ENCODE measurements around the gene SCGB1A1.
"Not testable (repeated sequence)": the region's sequence is repeated elsewhere in the genome, so short reads cannot be mapped to it uniquely, and the experiment has no call there.

SCGB1A1 gene

DNA sequence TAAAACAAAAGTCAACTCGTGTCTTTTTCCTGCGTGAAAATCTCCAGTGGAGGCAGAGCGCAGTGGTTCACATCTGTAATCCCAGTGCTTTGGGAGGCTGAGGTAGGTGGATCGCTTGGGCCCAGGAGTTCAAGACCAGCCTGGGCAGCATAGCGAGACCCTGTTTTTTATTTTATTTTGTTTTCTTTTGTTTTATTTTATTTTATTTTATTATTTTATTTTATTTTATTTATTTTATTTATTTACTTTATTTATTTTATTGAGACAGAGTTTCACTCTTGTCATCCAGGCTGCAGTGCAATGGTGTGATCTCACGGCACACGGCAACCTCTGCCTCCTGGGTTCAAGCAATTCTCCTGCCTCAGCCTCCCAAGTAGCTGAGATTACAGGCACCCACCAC is 31.1 kb downstream of the SCGB1A1 start:
- not testable (repeated sequence) for DNase-seq (ENCODE audit: low spot score)

GRCh38 chr11:62450543-62451240 is 31.9 kb downstream of the SCGB1A1 start:
- no peak for DNase-seq (ENCODE audit: low spot score)

- DNase-seq (ENCODE audit: low spot score): no peak
These were observed 32.4 kb downstream of the SCGB1A1 start for GRCh38 chr11:62451241-62451621.

DNA sequence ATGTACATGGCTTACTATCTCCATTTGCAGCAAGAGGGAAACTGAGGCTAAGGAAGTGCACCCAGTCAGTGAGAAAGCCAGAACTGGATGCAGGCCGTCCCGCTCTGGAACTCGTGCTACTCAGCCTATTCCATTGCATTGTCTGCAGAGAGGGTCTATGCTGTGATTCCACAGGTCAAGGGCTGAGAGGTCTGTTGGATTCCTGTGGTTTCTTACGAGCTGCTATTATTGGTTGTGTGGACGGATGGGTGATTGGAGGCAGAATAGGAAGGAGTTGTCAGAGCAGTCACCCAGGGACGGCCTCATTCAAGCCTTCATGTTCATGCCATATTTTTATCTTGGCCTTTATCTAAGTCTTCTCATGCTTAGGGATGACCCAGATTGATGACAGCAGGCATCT is 33.4 kb downstream of the SCGB1A1 start:
- DNase-seq (ENCODE audit: low spot score): no peak

DNA sequence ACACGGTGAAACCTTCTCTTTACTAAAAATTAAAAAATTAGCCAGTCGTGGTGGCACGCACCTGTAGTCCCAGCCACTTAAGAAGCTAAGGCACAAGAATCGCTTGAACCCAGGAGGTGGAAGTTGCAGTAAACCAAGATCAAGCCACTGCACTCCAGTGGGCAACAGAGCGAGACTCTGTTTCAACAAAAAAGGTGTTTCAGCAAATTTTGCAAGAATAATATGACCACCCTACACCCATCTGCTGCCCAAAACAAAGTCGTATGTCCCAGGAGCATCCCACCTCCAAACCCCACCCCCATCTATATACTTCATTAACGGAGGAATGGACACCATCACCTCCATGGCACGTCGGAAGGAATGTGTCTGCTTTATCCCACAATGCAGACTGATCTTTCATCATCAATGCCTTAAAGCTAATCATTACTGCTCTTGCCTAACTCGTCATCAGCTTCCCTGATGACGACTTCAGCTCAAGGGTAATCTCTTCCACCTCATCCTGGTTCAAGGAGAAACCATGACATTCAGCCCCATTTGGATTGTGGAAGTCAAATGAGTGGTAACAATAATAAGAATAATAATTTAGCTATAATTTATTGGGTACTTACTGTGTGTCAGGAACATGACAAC is 34.1 kb downstream of the SCGB1A1 start:
- DNase-seq (ENCODE audit: low spot score): no peak

GRCh38 chr11:62456630-62457029 is 37.8 kb downstream of the SCGB1A1 start:
- DNase-seq (ENCODE audit: low spot score): no peak

- no peak for DNase-seq (ENCODE audit: low spot score)
These were observed 38.6 kb downstream of the SCGB1A1 start for GRCh38 chr11:62457478-62457877.

DNA sequence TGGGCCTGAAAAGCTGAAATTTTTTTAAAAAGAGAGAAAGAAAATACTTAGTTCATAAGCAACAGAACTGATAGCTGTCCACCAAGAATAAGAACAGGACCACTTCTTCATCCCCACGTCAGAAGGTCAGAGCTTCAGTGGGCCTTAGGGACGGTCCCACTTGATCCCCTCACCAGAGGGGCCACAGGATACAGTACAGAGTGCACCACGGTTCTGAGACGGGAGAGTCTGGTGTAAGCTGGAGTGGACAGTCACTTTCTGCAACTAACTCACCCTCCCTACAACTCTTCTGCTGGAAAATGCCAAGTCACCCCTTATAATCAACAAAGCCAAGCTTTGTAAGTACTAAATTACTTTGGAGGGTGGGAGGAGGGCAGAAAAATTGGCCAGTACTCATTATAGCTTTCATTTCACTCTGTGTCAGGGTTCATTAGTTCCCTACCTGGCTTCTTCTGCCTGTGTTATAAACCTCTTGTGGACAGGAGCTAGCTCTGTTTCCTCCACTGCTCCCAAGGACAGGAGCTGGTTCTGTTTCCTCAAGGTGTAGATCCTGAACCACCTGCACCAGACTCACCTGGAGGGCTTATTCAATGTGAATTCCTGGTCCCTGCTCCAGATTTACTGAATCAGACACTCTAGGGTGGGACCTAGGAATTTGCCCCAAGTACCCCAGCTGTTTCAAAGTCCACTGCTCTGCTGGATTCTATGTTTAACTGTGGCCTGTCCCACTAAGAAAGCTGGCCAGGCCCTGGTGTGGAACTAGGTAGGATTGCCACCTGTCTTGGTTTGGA is 39.6 kb downstream of the SCGB1A1 start:
- no peak for DNase-seq (ENCODE audit: low spot score)

- DNase-seq (ENCODE audit: low spot score): no peak
These were observed 40.2 kb downstream of the SCGB1A1 start for GRCh38 chr11:62459080-62459479.

DNA sequence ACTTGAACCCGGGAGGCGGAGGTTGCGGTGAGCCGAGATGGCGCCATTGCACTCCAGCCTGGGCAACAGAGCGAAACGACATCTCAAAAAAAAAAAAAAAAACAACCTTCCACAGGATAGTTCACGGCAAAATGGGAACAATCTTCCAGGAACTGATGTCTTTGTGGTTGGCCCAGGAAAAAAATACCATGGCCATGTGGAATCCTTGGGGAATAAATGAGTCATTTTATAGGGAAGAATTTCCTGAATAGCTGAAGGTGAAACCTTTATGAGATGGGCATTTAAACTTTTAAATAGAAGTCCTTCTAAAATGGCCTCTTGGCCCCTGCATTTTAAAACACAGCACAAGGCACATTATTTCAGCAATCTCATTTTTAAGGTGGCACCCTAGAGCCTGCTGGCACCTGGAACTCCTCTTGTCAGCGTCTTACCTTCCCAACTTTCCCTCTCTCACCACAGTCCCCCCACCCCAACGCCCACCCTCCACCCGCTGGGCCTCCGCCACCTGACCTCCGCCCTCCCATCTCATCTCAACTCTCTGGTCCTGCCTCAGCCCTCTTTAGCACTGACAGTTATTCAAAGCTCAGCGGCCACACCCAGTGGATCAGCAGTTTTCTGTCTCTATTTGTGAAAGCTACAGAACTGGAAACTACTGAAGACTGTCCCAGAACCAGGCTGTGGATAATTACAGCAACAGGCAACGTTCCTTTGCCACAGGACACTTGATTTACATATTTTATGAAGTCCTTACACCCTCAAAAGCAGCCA is 43.1 kb downstream of the SCGB1A1 start:
- peak; percentile 74 for DNase-seq (ENCODE audit: low spot score)

DNA sequence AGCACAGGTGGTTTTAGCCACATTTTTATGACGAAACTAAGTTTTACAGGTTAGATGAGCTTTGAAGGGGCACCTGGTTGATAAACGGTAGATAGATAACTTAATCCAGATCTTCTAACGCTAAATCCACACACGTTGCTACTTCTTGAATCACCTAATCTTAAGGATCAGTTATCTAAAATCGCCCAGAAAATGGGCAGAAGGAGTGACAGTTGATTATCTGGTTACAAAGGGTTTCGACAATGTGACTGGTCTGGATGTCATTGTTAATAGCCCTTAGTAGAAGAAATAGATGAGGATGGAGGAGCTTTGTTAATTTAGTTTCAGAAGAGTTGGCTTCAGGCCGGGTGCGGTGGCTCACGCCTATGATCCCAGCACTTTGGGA is 43.7 kb downstream of the SCGB1A1 start:
- no peak for DNase-seq (ENCODE audit: low spot score)

- no peak for DNase-seq (ENCODE audit: low spot score)
These were observed 44.3 kb downstream of the SCGB1A1 start for GRCh38 chr11:62463121-62463542.

DNA sequence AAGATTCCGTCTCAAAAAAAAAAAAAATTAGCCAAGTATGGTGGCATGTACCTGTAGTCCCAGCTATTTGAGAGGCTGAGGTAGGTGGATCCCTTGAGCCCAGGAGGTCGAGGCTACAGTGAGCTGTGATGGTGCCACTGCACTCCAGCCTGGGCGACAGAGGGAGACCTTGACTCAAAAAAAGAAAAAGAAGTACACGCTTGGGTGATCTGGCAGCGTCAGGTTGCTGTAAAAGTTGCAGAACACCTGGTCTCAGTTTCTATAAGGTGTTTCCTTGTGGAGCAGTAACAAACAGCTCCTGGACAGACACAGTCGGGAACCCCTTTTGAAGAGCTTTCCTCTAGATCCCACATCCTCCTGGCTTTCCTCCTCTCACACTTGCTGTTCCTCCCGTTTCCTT is 45.8 kb downstream of the SCGB1A1 start:
- no peak for DNase-seq (ENCODE audit: low spot score)

DNA sequence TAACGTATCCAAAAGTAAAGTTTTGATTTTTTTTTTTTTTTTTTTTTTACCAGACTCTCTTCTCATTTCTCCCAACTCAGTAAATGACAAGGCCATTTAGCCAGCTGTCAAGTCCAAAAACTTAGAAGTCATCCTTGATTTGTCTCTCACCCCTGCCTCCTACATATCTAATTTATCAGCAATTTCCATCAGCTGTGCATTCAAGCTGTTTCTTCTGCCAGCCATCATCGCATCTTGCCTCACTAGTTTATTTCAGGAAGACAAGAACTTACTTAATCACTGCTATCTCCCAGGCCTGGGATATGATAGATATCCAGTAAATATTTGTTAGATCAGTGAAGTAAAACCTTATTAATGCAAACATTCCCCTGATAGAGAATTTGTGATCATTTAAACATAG is 47.6 kb downstream of the SCGB1A1 start:
- no peak for DNase-seq (ENCODE audit: low spot score)

GRCh38 chr11:62468577-62468976 is 49.7 kb downstream of the SCGB1A1 start:
- no peak for DNase-seq (ENCODE audit: low spot score)

DNA sequence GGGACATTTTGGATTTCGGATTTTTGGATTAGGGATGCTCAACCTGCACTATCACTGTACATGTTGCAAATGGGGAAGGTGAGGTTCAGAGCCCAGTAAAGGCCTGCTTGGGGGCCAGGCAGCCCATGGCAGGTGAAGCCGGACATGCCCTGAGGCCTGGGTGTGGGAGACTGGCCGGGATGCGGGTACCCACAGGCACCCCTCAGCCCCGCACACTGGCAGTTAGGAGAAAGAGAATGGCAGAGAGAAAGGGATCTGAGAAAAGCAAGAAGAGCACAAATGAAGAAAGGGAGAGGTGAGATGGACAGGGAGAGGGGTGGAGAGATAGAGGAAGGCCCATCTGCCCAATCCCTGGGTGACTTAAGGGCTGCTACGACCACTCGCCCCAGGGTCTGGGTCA is 52.8 kb downstream of the SCGB1A1 start:
- no peak for DNase-seq (ENCODE audit: low spot score)

- peak; percentile 66 for DNase-seq (ENCODE audit: low spot score)
These were observed 53.4 kb downstream of the SCGB1A1 start for GRCh38 chr11:62472063-62472884.

Measured in hepatic stellate cell (primary cell).